ENCODE measurements around the gene ANXA7. TPM values are rescaled to one million over a fixed set of nuclear protein-coding genes. Genes with fewer than 3 reads are reported as not detected.
A peak's percentile ranks its signal among the peaks of the same experiment; 100 is the strongest.

Gene ANXA7
- total and polyA plus RNA-seq, 2 donors (not counting 1 experiment from before 2014, with no cell fraction given): 132 to 150 TPM

GRCh38 chr10:73446926-73447325 lies 33.1 kb upstream of the ANXA7 start:
- TF ChIP-seq EZH2 (IDR thresholded peaks at IDR 0.05; ENCODE audit: low read length, missing control alignments) (no peak), CTCF (conservative IDR thresholded peaks at IDR 0.05 in 1 of 2, IDR thresholded peaks at IDR 0.05 in 1 of 2; ENCODE audit: low read depth in 1 of 2, low read length in 2 of 2) (no peak)
- Histone ChIP-seq H3K79me2 (ENCODE audit: control insufficient read depth, insufficient read depth, low read length) (no peaks in the 10 kb centered on the region), H4K20me1 (ENCODE audit: control insufficient read depth, extremely low read depth, insufficient read depth, low read length) (no peaks in the 10 kb centered on the region), H3K27ac (ENCODE audit: insufficient read depth, low read length) (no peak overlapping the region), H3K4me1 (ENCODE audit: control insufficient read depth, extremely low read depth, insufficient read depth, low read length) (no peaks in the 10 kb centered on the region), H2AFZ (ENCODE audit: low read length) (no peak overlapping the region), H3K36me3 (ENCODE audit: control insufficient read depth, insufficient read depth, low read length) (peaks cover 5% of the 10 kb centered on the region), H3K4me2 (ENCODE audit: extremely low read depth, insufficient read depth, low read length) (no peak overlapping the region), H3K27me3 (ENCODE audit: control insufficient read depth, insufficient read depth, low read length) (no peaks in the 10 kb centered on the region), H3K4me3 (replicated peaks in 1 of 4; ENCODE audit: control extremely low read depth in 1 of 4, insufficient read depth in 1 of 4, low read depth in 3 of 4, low read length in 4 of 4) (no peak overlapping the region), H3K9ac (ENCODE audit: insufficient read depth, low read length) (no peak overlapping the region), H3K9me3 (ENCODE audit: control insufficient read depth, insufficient read depth, low read depth, low read length) (no peaks in the 10 kb centered on the region)
- no peak for DNase-seq (ENCODE audit: low read depth in 2 of 2)

- Histone ChIP-seq H4K20me1 (ENCODE audit: control insufficient read depth, extremely low read depth, insufficient read depth, low read length) (no peaks in the 10 kb centered on the region), H3K79me2 (ENCODE audit: control insufficient read depth, insufficient read depth, low read length) (no peaks in the 10 kb centered on the region), H3K4me2 (ENCODE audit: extremely low read depth, insufficient read depth, low read length) (no peak overlapping the region), H3K36me3 (ENCODE audit: control insufficient read depth, insufficient read depth, low read length) (peaks cover 5% of the 10 kb centered on the region), H3K27me3 (ENCODE audit: control insufficient read depth, insufficient read depth, low read length) (no peaks in the 10 kb centered on the region), H3K27ac (ENCODE audit: insufficient read depth, low read length) (no peak overlapping the region), H3K4me1 (ENCODE audit: control insufficient read depth, extremely low read depth, insufficient read depth, low read length) (peaks cover 2% of the 10 kb centered on the region), H3K4me3 (replicated peaks in 1 of 4; ENCODE audit: control extremely low read depth in 1 of 4, insufficient read depth in 1 of 4, low read depth in 3 of 4, low read length in 4 of 4) (no peak overlapping the region), H3K9ac (ENCODE audit: insufficient read depth, low read length) (no peak overlapping the region), H3K9me3 (ENCODE audit: control insufficient read depth, insufficient read depth, low read depth, low read length) (no peaks in the 10 kb centered on the region), H2AFZ (ENCODE audit: low read length) (no peak overlapping the region)
- DNase-seq (ENCODE audit: low read depth in 2 of 2): no peak
- TF ChIP-seq EZH2 (IDR thresholded peaks at IDR 0.05; ENCODE audit: low read length, missing control alignments): no peak
- TF ChIP-seq CTCF (conservative IDR thresholded peaks at IDR 0.05 in 1 of 2, IDR thresholded peaks at IDR 0.05 in 1 of 2; ENCODE audit: low read depth in 1 of 2, low read length in 2 of 2): no peak
These were observed 30.6 kb upstream of the ANXA7 start for GRCh38 chr10:73444457-73444856.

GRCh38 chr10:73439605-73440312 lies 25.9 kb upstream of the ANXA7 start:
- H3K36me3 ChIP-seq (ENCODE audit: control insufficient read depth, insufficient read depth, low read length): peaks cover 11% of the 10 kb centered on the region
- peak overlapping the region; percentile 45 for H3K27ac ChIP-seq (ENCODE audit: insufficient read depth, low read length)

More at GRCh38 chr10:73439605-73440312, 25.9 kb upstream of the ANXA7 start:
- Histone ChIP-seq H3K79me2 (ENCODE audit: control insufficient read depth, insufficient read depth, low read length) (no peaks in the 10 kb centered on the region), H3K4me1 (ENCODE audit: control insufficient read depth, extremely low read depth, insufficient read depth, low read length) (peaks cover 5% of the 10 kb centered on the region), H3K4me3 (replicated peaks in 1 of 4; ENCODE audit: control extremely low read depth in 1 of 4, insufficient read depth in 1 of 4, low read depth in 3 of 4, low read length in 4 of 4) (no peak overlapping the region), H4K20me1 (ENCODE audit: control insufficient read depth, extremely low read depth, insufficient read depth, low read length) (no peaks in the 10 kb centered on the region), H3K9me3 (ENCODE audit: control insufficient read depth, insufficient read depth, low read depth, low read length) (no peaks in the 10 kb centered on the region), H3K27me3 (ENCODE audit: control insufficient read depth, insufficient read depth, low read length) (no peaks in the 10 kb centered on the region), H2AFZ (ENCODE audit: low read length) (no peak overlapping the region), H3K9ac (ENCODE audit: insufficient read depth, low read length) (no peak overlapping the region), H3K4me2 (ENCODE audit: extremely low read depth, insufficient read depth, low read length) (peak overlapping the region; percentile 33)
- TF ChIP-seq CTCF (conservative IDR thresholded peaks at IDR 0.05 in 1 of 2, IDR thresholded peaks at IDR 0.05 in 1 of 2; ENCODE audit: low read depth in 1 of 2, low read length in 2 of 2) (no peak), EZH2 (IDR thresholded peaks at IDR 0.05; ENCODE audit: low read length, missing control alignments) (no peak)
- DNase-seq (ENCODE audit: low read depth in 2 of 2): peak; percentile 25 to 84
